CD14-positive monocyte (primary cell): ENCODE data around the gene ITGA11. TPM values are rescaled to one million over a fixed set of nuclear protein-coding genes. Genes with fewer than 3 reads are reported as not detected.

Source experiments
- DNase-seq, 3 donors: peaks; one replicate each; pipeline ENCODE4 v3.0.0-alpha.2; 2011 to 2022
- H2AFZ ChIP-seq: 2 replicates; pipeline ENCODE4 v1.6.0; 2012; ENCODE audit warnings: mild to moderate bottlenecking, low read depth, low read length, inconsistent platforms; ENCODE audit not compliant: insufficient read depth, poor library complexity, severe bottlenecking
- H3K27ac ChIP-seq, 2 donors: 1 replicate in 1 of 2; 2 replicates in 1 of 2; pipeline ENCODE4 v1.5.1; 2012 to 2013; ENCODE audit warnings: low read length in 2 of 2, control low read depth in 1 of 2, inconsistent platforms in 1 of 2, low read depth in 1 of 2, mild to moderate bottlenecking in 1 of 2
- H3K27me3 ChIP-seq, 2 donors: one replicate each; pipeline versions ENCODE4 v1.6.0 to v1.6.1; 2011 to 2013; ENCODE audit warnings: low read length in 2 of 2; ENCODE audit not compliant: control insufficient read depth in 2 of 2, insufficient read depth in 2 of 2
- H3K36me3 ChIP-seq, 2 donors: replicated peaks in 1 of 2; 1 replicate in 1 of 2; 2 replicates in 1 of 2; pipeline versions ENCODE4 v1.5.1 to v1.6.1; 2012 to 2013; ENCODE audit warnings: low read length in 2 of 2, control low read depth in 1 of 2, inconsistent platforms in 1 of 2, mild to moderate bottlenecking in 1 of 2; ENCODE audit not compliant: insufficient read depth in 2 of 2, control insufficient read depth in 1 of 2
- H3K4me1 ChIP-seq, 2 donors: 1 replicate in 1 of 2; 2 replicates in 1 of 2; pipeline versions ENCODE4 v1.5.1 to v1.6.1; 2012 to 2013; ENCODE audit warnings: low read length in 2 of 2, control low read depth in 1 of 2, inconsistent platforms in 1 of 2, mild to moderate bottlenecking in 1 of 2, moderate library complexity in 1 of 2; ENCODE audit not compliant: insufficient read depth in 2 of 2, control insufficient read depth in 1 of 2
- H3K4me2 ChIP-seq: replicated peaks from 2 replicates; pipeline ENCODE3; 2012; ENCODE audit warnings: low read length, moderate library complexity, mild to moderate bottlenecking; ENCODE audit not compliant: poor library complexity, severe bottlenecking; ENCODE audit errors: extremely low read depth
- H3K4me3 ChIP-seq, 3 experiments: fragments of 200-600 bp in 1 of 3; sonication (generic) in 1 of 3; replicated peaks in 1 of 3; 1 replicate in 2 of 3; 2 replicates in 1 of 3; pipeline ENCODE4 v1.5.1; 2011 to 2013; ENCODE audit warnings: low read length in 3 of 3, mild to moderate bottlenecking in 3 of 3, control low read depth in 2 of 3, low read depth in 2 of 3, inconsistent platforms in 1 of 3, moderate library complexity in 1 of 3
- H3K79me2 ChIP-seq: 2 replicates; pipeline ENCODE4 v1.6.0; 2012; ENCODE audit warnings: mild to moderate bottlenecking, control low read depth, inconsistent platforms, low read length, moderate library complexity; ENCODE audit not compliant: insufficient read depth
- H3K9ac ChIP-seq: 2 replicates; pipeline ENCODE4 v1.6.0; 2017; ENCODE audit warnings: low read length, mild to moderate bottlenecking; ENCODE audit not compliant: insufficient read depth, poor library complexity, severe bottlenecking
- H3K9me3 ChIP-seq, 2 donors: replicated peaks in 1 of 2; 1 replicate in 1 of 2; 2 replicates in 1 of 2; pipeline versions ENCODE4 v1.5.1 to v1.6.1; 2012 to 2013; ENCODE audit warnings: low read length in 2 of 2, control low read depth in 1 of 2; ENCODE audit not compliant: control insufficient read depth in 1 of 2, insufficient read depth in 1 of 2
- H4K20me1 ChIP-seq: 2 replicates; pipeline ENCODE4 v1.6.0; 2012; ENCODE audit warnings: mild to moderate bottlenecking, low read length, control low read depth, moderate library complexity; ENCODE audit not compliant: insufficient read depth
- H3K27ac Mint-ChIP-seq, 7 donors: one replicate each; pipeline ENCODE4 v1.8.0; 2020; ENCODE audit warnings: mild to moderate bottlenecking in 7 of 7, mixed read lengths in 7 of 7, moderate library complexity in 6 of 7, inconsistent platforms in 2 of 7
- H3K27me3 Mint-ChIP-seq, 3 donors: one replicate each; pipeline ENCODE4 v1.8.0; 2021 to 2022; ENCODE audit warnings: low read depth in 3 of 3, mild to moderate bottlenecking in 3 of 3, mixed read lengths in 3 of 3, moderate library complexity in 3 of 3, inconsistent platforms in 1 of 3
- H3K36me3 Mint-ChIP-seq, 2 donors: one replicate each; pipeline ENCODE4 v1.8.0; 2020; ENCODE audit warnings: mixed read lengths in 2 of 2, inconsistent platforms in 1 of 2, mild to moderate bottlenecking in 1 of 2
- H3K4me1 Mint-ChIP-seq: one replicate; pipeline ENCODE4 v1.8.0; 2020; ENCODE audit warnings: mild to moderate bottlenecking, mixed read lengths
- H3K4me3 Mint-ChIP-seq, 2 donors: one replicate each; pipeline ENCODE4 v1.8.0; 2020; ENCODE audit warnings: mild to moderate bottlenecking in 2 of 2, mixed read lengths in 2 of 2, moderate library complexity in 1 of 2
- H3K9me3 Mint-ChIP-seq, 7 donors: one replicate each; pipeline ENCODE4 v1.8.0; 2020 to 2022; ENCODE audit warnings: mixed read lengths in 7 of 7, mild to moderate bottlenecking in 6 of 7, moderate library complexity in 6 of 7, inconsistent platforms in 2 of 7
- CTCF ChIP-seq: fragments of 200-600 bp; IDR thresholded peaks from one replicate; pipeline ENCODE4 v1.8.0; 2022; ENCODE audit warnings: antibody characterized with exemption, mild to moderate bottlenecking
- WGBS: methylation state at CpG from one replicate; pipeline ENCODE4 v1.1.5; 2013; ENCODE audit warnings: missing lambda C conversion rate; ENCODE audit not compliant: insufficient coverage; 5-methylcytosine and 5-hydroxymethylcytosine counted together
- intact Hi-C, 2 donors: fragments of 100-400 bp; cut with micrococcal nuclease; formaldehyde crosslinking; loops; one replicate each; pipeline versions ENCODE4 v1.15.0 to v1.15.1; 2023
- polyA plus RNA-seq, 3 donors: library from polyadenylated mRNA; depleted of rRNA in 1 of 3; unstranded in 2 of 3; stranded (reverse) in 1 of 3; fragments of 300-500 nt in 2 of 3; fragments of >200 nt in 1 of 3; fragmentation: Illumina TruSeq in 2 of 3; gene quantifications; 1 replicate in 2 of 3; 2 replicates in 1 of 3; pipeline ENCODE4 v1.2.3, GENCODE V29; 2012 to 2021

The ITGA11 gene
- polyA plus RNA-seq, 3 donors = under 0.01 to 0.01 TPM; not detected in 1

DNA sequence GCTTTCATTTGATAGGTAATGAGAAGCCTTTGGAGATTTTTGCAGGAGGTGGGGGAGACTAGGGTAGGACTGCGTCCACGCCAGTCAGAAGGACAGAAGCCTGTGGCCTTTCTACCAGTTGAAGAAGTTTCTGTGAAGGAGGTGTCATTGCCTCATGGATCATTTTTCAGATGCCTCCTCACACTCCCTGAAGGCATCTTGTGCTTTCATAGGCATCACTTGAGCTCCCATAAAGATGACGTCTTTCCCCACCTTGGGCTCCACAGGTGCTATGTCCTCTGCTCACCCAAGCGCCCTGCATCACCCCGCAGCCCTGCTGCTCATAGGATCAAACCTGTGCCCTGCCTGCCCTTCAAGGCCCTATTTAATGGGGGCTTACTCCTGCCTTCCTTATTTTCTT, 7.5 kb upstream of the ITGA11 start:
- intact Hi-C loops = no loop called here
- Mint-ChIP-seq H3K27ac (no peak overlapping the region), H3K36me3 (no peaks in the 10 kb centered on the region), H3K9me3 (peaks cover 0 to 6% (median 0%) of the 10 kb centered on the region in 7 donors), H3K27me3 (peaks cover 22 to 46% (median 28%) of the 10 kb centered on the region in 3 donors), H3K4me3 (no peak overlapping the region), H3K4me1 (no peaks in the 10 kb centered on the region)
- H3K27me3 ChIP-seq = peaks cover 7 to 29% of the 10 kb centered on the region in 2 donors
- no peaks in the 10 kb centered on the region for H3K4me1 ChIP-seq
- no peak overlapping the region for H3K4me3 ChIP-seq
- H4K20me1 ChIP-seq = no peaks in the 10 kb centered on the region
- H2AFZ ChIP-seq = no peak overlapping the region
- no peaks in the 10 kb centered on the region for H3K79me2 ChIP-seq
- no peak for TF ChIP-seq CTCF
- H3K36me3 ChIP-seq = no peaks in the 10 kb centered on the region
- WGBS = 93% methylated on average over 5 of the region's 5 CpGs
- no peak overlapping the region for H3K9ac ChIP-seq
- no peak overlapping the region for H3K4me2 ChIP-seq
- no peak for DNase-seq
- no peak overlapping the region for H3K27ac ChIP-seq
- H3K9me3 ChIP-seq = no peaks in the 10 kb centered on the region

DNA sequence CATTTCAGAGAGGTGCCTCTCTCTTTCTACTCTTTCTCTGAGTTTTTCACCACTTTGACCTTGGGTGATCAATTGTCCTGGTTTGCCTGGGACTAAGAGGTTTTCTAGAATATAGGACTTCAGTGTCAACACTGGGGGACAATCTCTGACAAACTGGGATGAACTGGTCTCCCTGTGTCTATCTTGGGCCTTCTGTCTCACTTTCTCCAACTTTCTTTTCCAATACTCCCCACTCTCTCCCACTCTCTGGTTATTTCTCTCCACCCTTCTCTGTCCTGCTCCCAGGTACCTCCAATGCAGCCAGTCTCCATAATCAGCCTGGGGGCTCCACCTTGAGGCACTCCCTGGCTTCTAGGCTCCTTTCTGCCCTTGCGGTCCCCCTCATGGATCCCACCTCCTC, 4.7 kb upstream of the ITGA11 start:
- Histone ChIP-seq H3K27ac (no peak overlapping the region), H2AFZ (no peak overlapping the region), H3K79me2 (no peaks in the 10 kb centered on the region), H3K36me3 (no peaks in the 10 kb centered on the region), H3K4me3 (no peak overlapping the region), H3K9ac (no peak overlapping the region), H3K9me3 (peaks cover 3 to 10% of the 10 kb centered on the region in 2 donors), H3K4me2 (no peak overlapping the region), H3K4me1 (peaks cover 2 to 6% of the 10 kb centered on the region in 2 donors), H4K20me1 (no peaks in the 10 kb centered on the region), H3K27me3 (peaks cover 17 to 46% of the 10 kb centered on the region in 2 donors)
- peaks cover 34 to 55% (median 40%) of the 10 kb centered on the region in 3 donors for H3K27me3 Mint-ChIP-seq
- no peak for TF ChIP-seq CTCF
- WGBS = no CpG with 5 or more reads among the region's 1 CpG
- H3K36me3 Mint-ChIP-seq = no peaks in the 10 kb centered on the region
- no peak overlapping the region for H3K4me3 Mint-ChIP-seq
- H3K4me1 Mint-ChIP-seq = peaks cover 2% of the 10 kb centered on the region
- intact Hi-C loops = no loop called here
- DNase-seq = no peak
- no peak overlapping the region for H3K27ac Mint-ChIP-seq
- peaks cover 0 to 6% (median 0%) of the 10 kb centered on the region in 7 donors for H3K9me3 Mint-ChIP-seq
